Heart right ventricle (tissue), 16 donors: Measurements from ENCODE around the gene FBXL20. TPM values are rescaled to one million over a fixed set of nuclear protein-coding genes. Genes with fewer than 3 reads are reported as not detected.
A peak's percentile ranks its signal among the peaks of the same experiment; 100 is the strongest.

Experiments used
- ATAC-seq, 8 donors: fragments of 200-7000 bp; cut with Tn5 transposase; one replicate each; pipeline ENCODE4 v1.9.1; 2020; ENCODE audit warnings: mild to moderate bottlenecking in 8 of 8, moderate library complexity in 8 of 8, moderate number of reproducible peaks in 1 of 8
- DNase-seq, 2 donors: peaks; one replicate each; pipeline ENCODE4 v3.0.0-alpha.2; 2020
- H3K27ac ChIP-seq, 10 donors: fragments of 200-600 bp; sonication (generic) in 2 of 10; one replicate each; pipeline versions ENCODE4 v1.5.0 to v1.8.0; 2020 to 2022; ENCODE audit warnings: mild to moderate bottlenecking in 3 of 10
- H3K27me3 ChIP-seq, 7 donors: fragments of 200-600 bp; one replicate each; pipeline ENCODE4 v1.8.0; 2021 to 2022; ENCODE audit warnings: mild to moderate bottlenecking in 2 of 7
- H3K36me3 ChIP-seq, 9 donors: fragments of 200-600 bp; sonication (generic) in 1 of 9; one replicate each; pipeline versions ENCODE4 v1.5.0 to v1.8.0; 2020 to 2022; ENCODE audit warnings: mild to moderate bottlenecking in 2 of 9
- H3K4me1 ChIP-seq, 9 donors: fragments of 200-600 bp; sonication (generic) in 1 of 9; one replicate each; pipeline versions ENCODE4 v1.5.0 to v1.8.0; 2020 to 2022; ENCODE audit warnings: mild to moderate bottlenecking in 4 of 9
- H3K4me3 ChIP-seq, 10 donors: fragments of 200-600 bp; sonication (generic) in 2 of 10; one replicate each; pipeline versions ENCODE4 v1.5.0 to v1.8.0; 2020 to 2022; ENCODE audit warnings: mild to moderate bottlenecking in 7 of 10, moderate library complexity in 2 of 10
- H3K9me3 ChIP-seq, 11 donors: fragments of 200-600 bp in 10 of 11; sonication (generic) in 2 of 11; one replicate each; pipeline versions ENCODE4 v1.5.0 to v1.8.0; 2013 to 2022; ENCODE audit warnings: mild to moderate bottlenecking in 2 of 11, control low read depth in 1 of 11, moderate library complexity in 1 of 11
- CTCF ChIP-seq, 9 donors: fragments of 200-600 bp; sonication (generic) in 2 of 9; IDR thresholded peaks; one replicate each; pipeline versions ENCODE4 v1.5.0 to v1.8.0; 2021 to 2022; ENCODE audit warnings: antibody characterized with exemption in 9 of 9, mild to moderate bottlenecking in 5 of 9, moderate library complexity in 1 of 9
- WGBS, 2 donors: extraction: QIAGEN DNeasy Blood & Tissue Kit; methylation state at CpG; one replicate each; pipeline ENCODE4 v1.1.7; 2013; ENCODE audit warnings: inconsistent platforms in 1 of 2; 5-methylcytosine and 5-hydroxymethylcytosine counted together
- intact Hi-C, 10 donors: fragments of 100-400 bp; cut with DNase I; formaldehyde crosslinking; loops; one replicate each; pipeline versions ENCODE4 v1.11.1 to v1.14.2; 2022
- polyA plus RNA-seq, 2 donors: library from polyadenylated mRNA; stranded (reverse); fragments of 200-250 nt; gene quantifications; one replicate each; pipeline ENCODE4 v1.2.3, GENCODE V29; 2013
- total RNA-seq, 10 donors: library from RNA; stranded (reverse); fragmentation: NEBNext Ultra II Directional in 3 of 10; extraction: Animal tissue kit (Norgen Biotek cat#: 25700) in 3 of 10; gene quantifications; one replicate each; pipeline versions ENCODE4 v1.2.1 to v1.2.4, GENCODE V29; 2021 to 2023
- donor health status: Arrhythmogenic right ventricular cardiomyopathy.
- donor health status: ischemic (EF 13 %, LVEDD 7.1; RV severe dilation, severe dysfunction).
- donor health status: healthy with polysubstance abuse.
- donor health status: DM: no; HTN: yes; CAD: no.
- donor health status: DM: no; HTN: no; CAD: no.
- donor health status: ischemic (EF 25% LVEDD 6.9; RV normal size, moderate dysfunction).
- donor health status: ischemic (EF 25% LVEDD 5.7; RV mildly dilated, moderate dysfunction).
- donor health status: healthy.
- donor health status: DM: yes; HTN: yes; CAD: no.
- donor health status: Ischemic cardiomyopathy.
- donor health status: ischemic (EF 35%, LVEDD 5.7; RV mildly dilated, moderate dysfunction).
- donor health status: nonischemic (EF 11% LVEDD 7.7; RV severe dilation, severe dysfunction).
- donor health status: DM: yes; HTN: yes; CAD: no.
- donor health status: PGD.
- donor health status: ischemic (EF 29% LVEDD 5.4; RV normal size, mild dysfunction).
- donor health status: nonischemic (EF 23%, LVEDD 6.1; RV moderate dilation, normal function).

FBXL20 gene
- total and polyA plus RNA-seq, 12 donors: 1.7 to 19.7 (median 15.5) TPM

GRCh38 chr17:39400547-39401411 is 647 bp downstream of the FBXL20 start:
- H3K27ac ChIP-seq: peak overlapping the region; percentile 79 to 97 (median 92)
- no peaks in the 10 kb centered on the region for H3K9me3 ChIP-seq
- DNase-seq: peak; percentile 17 to 30
- peaks cover 3 to 41% (median 28%) of the 10 kb centered on the region in 9 donors for H3K4me1 ChIP-seq
- peaks cover 0 to 10% (median 0%) of the 10 kb centered on the region in 9 donors for H3K36me3 ChIP-seq
- H3K4me3 ChIP-seq: peak overlapping the region; percentile 53 to 100 (median 96)
- intact Hi-C loops: loop anchor here in 6 of 10 donors (5.0 to 10.0 kb wide), 4 partner anchors 116 to 126 kb away; no protein-coding TSS in a partner anchor
- no peak for TF ChIP-seq CTCF (IDR thresholded peaks at IDR 0.05)
- peak in 7 of 8 donors; percentile 1 to 16 (median 7) for ATAC-seq
- 0 to 1% methylated on average over 38 to 46 of the region's 46 CpGs for WGBS, 2 donors
- no peaks in the 10 kb centered on the region for H3K27me3 ChIP-seq

- Histone ChIP-seq H3K9me3 (no peaks in the 10 kb centered on the region), H3K36me3 (no peaks in the 10 kb centered on the region), H3K27ac (peak overlapping the region in 3 of 10 donors; percentile 94 to 95 (median 95)), H3K27me3 (no peaks in the 10 kb centered on the region), H3K4me3 (peak overlapping the region in 7 of 10 donors; percentile 53 to 99 (median 93)), H3K4me1 (peaks cover 3 to 44% (median 28%) of the 10 kb centered on the region in 9 donors)
- WGBS, 2 donors: 52 to 53% methylated on average over 4 of the region's 4 CpGs
- no peak for ATAC-seq
- no peak for TF ChIP-seq CTCF (IDR thresholded peaks at IDR 0.05)
- intact Hi-C loops: loop anchor here in 7 of 10 donors (5.0 to 10.0 kb wide), 5 partner anchors 115 to 135 kb away; no protein-coding TSS in a partner anchor
- no peak for DNase-seq
Observed at GRCh38 chr17:39399791-39400190, 1.6 kb downstream of the FBXL20 start.

- peak in 5 of 9 donors; percentile 24 to 47 (median 42) for TF ChIP-seq CTCF (IDR thresholded peaks at IDR 0.05)
- Histone ChIP-seq H3K4me3 (no peak overlapping the region), H3K9me3 (no peaks in the 10 kb centered on the region), H3K27me3 (no peaks in the 10 kb centered on the region), H3K36me3 (peaks cover 0 to 12% (median 0%) of the 10 kb centered on the region in 9 donors), H3K27ac (peak overlapping the region in 1 of 10 donors; percentile 15), H3K4me1 (peaks cover 0 to 56% (median 19%) of the 10 kb centered on the region in 9 donors)
- 57 to 61% methylated on average over 2 of the region's 2 CpGs for WGBS, 2 donors
- ATAC-seq: peak in 2 of 8 donors; percentile 25 to 27
- no peak for DNase-seq
- intact Hi-C loops: loop anchor here in 1 of 10 donors (10.0 kb wide), 1 partner anchor 129 kb away; no protein-coding TSS in a partner anchor
Observed at GRCh38 chr17:39393736-39394135, 7.7 kb downstream of the FBXL20 start.

GRCh38 chr17:39391448-39391847 is 10.0 kb downstream of the FBXL20 start:
- DNase-seq (no peak), ATAC-seq (no peak)
- Histone ChIP-seq H3K27ac (no peak overlapping the region), H3K4me3 (no peak overlapping the region), H3K36me3 (peaks cover 0 to 33% (median 0%) of the 10 kb centered on the region in 9 donors), H3K27me3 (no peaks in the 10 kb centered on the region), H3K9me3 (no peaks in the 10 kb centered on the region), H3K4me1 (peaks cover 0 to 48% (median 12%) of the 10 kb centered on the region in 9 donors)
- 91 to 93% methylated on average over 5 of the region's 5 CpGs for WGBS, 2 donors
- intact Hi-C loops: loop anchor here in 1 of 10 donors (10.0 kb wide), 1 partner anchor 127 kb away; no protein-coding TSS in a partner anchor
- TF ChIP-seq CTCF (IDR thresholded peaks at IDR 0.05): no peak
